Stimulated activated naive CD8-positive, alpha-beta T cell treated with anti-CD3 and anti-CD28 coated beads, Interleukin-15, Interleukin-2, amounts not matched to agents 100 ng/mL and 50 ng/mL, for 24 hours (primary cell): ENCODE results near the gene GRID1.
"Not testable (repeated sequence)": the region's sequence is repeated elsewhere in the genome, so short reads cannot be mapped to it uniquely, and the experiment has no call there.

Experiments
- H3K27ac Mint-ChIP-seq: one replicate; pipeline ENCODE4 v1.8.0; 2021; ENCODE audit warnings: mild to moderate bottlenecking, mixed read lengths
- H3K27me3 Mint-ChIP-seq: one replicate; pipeline ENCODE4 v1.8.0; 2021; ENCODE audit warnings: mixed read lengths
- H3K36me3 Mint-ChIP-seq: one replicate; pipeline ENCODE4 v1.8.0; 2021; ENCODE audit warnings: low read depth, mixed read lengths
- H3K4me1 Mint-ChIP-seq: one replicate; pipeline ENCODE4 v1.8.0; 2021; ENCODE audit warnings: low read depth, mixed read lengths
- H3K4me3 Mint-ChIP-seq: one replicate; pipeline ENCODE4 v1.8.0; 2021; ENCODE audit warnings: mild to moderate bottlenecking, mixed read lengths
- H3K9me3 Mint-ChIP-seq: one replicate; pipeline ENCODE4 v1.8.0; 2021; ENCODE audit warnings: mixed read lengths

GRID1 gene

DNA sequence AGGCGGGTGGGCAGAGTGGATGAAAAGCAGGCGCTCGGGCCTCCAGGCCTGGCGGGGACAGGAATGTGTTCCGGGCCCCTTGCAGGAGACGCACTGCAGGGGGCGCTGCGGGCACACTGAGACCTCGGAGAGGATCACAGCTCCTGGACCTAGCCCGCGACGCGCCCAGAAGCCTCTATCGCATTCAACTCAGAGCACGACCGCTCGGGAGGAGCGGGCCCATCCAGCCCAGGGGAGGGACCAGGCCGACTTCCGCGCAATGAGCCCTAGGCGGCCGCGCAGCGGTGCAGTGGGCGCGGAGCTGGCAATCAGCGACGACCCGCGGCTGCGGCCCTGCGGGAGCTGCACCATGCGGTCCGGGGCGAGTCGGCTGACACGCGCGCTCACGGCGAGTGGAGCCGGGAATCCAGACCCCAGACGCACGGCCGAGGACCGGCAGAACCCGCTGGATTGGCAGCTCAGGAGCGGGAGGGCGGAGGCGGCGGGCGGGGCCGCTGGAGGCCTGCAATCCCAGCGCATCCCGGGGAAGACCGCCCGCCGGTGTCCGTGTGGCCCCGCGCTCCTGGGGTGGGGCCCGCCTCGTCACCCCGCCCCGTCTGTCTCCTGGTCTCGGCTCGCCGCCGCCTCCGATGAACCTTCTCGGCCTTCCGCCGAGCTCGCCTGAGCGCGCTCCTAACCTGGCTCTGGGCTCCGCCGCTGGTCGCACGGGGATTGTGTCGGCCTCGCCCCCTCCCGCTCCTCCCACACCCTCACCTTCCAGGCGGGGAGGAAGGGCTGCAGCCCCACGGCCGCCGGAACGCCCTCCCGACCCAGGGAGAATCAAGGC, 33.5 kb upstream of the GRID1 start:
- H3K27me3 Mint-ChIP-seq = no peaks in the 10 kb centered on the region
- H3K27ac Mint-ChIP-seq = peak overlapping the region; percentile 81
- H3K4me3 Mint-ChIP-seq = peak overlapping the region; percentile 83
- no peaks in the 10 kb centered on the region for H3K36me3 Mint-ChIP-seq
- peaks cover 18% of the 10 kb centered on the region for H3K4me1 Mint-ChIP-seq
- H3K9me3 Mint-ChIP-seq = no peaks in the 10 kb centered on the region

GRCh38 chr10:86399514-86399878, 32.9 kb upstream of the GRID1 start:
- H3K36me3 Mint-ChIP-seq = no peaks in the 10 kb centered on the region
- peak overlapping the region; percentile 39 for H3K27ac Mint-ChIP-seq

GRCh38 chr10:86397120-86397519, 30.5 kb upstream of the GRID1 start:
- no peaks in the 10 kb centered on the region for H3K27me3 Mint-ChIP-seq
- H3K9me3 Mint-ChIP-seq = no peaks in the 10 kb centered on the region
- no peaks in the 10 kb centered on the region for H3K36me3 Mint-ChIP-seq
- H3K27ac Mint-ChIP-seq = no peak overlapping the region
- H3K4me3 Mint-ChIP-seq = no peak overlapping the region
- peaks cover 15% of the 10 kb centered on the region for H3K4me1 Mint-ChIP-seq

More at GRCh38 chr10:86399514-86399878, 32.9 kb upstream of the GRID1 start:
- Mint-ChIP-seq H3K4me3 (peak overlapping the region; percentile 83), H3K4me1 (peaks cover 18% of the 10 kb centered on the region), H3K9me3 (no peaks in the 10 kb centered on the region), H3K27me3 (no peaks in the 10 kb centered on the region)

- Mint-ChIP-seq H3K9me3 (no peaks in the 10 kb centered on the region), H3K27me3 (peaks cover 12% of the 10 kb centered on the region), H3K36me3 (no peaks in the 10 kb centered on the region), H3K4me1 (peaks cover 4% of the 10 kb centered on the region), H3K4me3 (no peak overlapping the region), H3K27ac (no peak overlapping the region)
These were observed 27.4 kb upstream of the GRID1 start for GRCh38 chr10:86393862-86394455.

DNA sequence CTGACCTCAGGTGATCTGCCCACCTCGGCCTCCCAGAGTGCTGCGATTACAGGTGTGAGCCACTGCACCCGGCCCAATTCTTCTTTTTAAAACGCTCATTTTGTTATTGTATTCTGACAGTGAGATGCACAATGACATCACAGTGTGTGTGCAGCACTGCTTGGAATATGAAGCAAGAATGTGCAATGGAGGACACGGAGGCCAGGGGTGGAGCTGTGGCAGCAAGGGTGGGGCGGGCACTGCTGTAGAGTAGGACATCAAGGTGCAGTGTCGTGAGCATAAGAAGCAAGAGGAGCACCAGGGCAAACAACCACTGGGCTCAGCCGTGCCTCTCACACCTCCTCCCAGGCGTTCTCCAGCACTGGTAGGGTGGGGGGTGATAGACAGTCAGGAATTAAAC, 26.8 kb upstream of the GRID1 start:
- H3K4me3 Mint-ChIP-seq = no peak overlapping the region
- H3K36me3 Mint-ChIP-seq = no peaks in the 10 kb centered on the region
- H3K4me1 Mint-ChIP-seq = peaks cover 4% of the 10 kb centered on the region
- H3K27me3 Mint-ChIP-seq = peaks cover 14% of the 10 kb centered on the region
- no peaks in the 10 kb centered on the region for H3K9me3 Mint-ChIP-seq
- no peak overlapping the region for H3K27ac Mint-ChIP-seq

GRCh38 chr10:86392723-86393094, 26.1 kb upstream of the GRID1 start:
- Mint-ChIP-seq H3K27me3 (peaks cover 18% of the 10 kb centered on the region), H3K27ac (no peak overlapping the region), H3K4me3 (no peak overlapping the region)

GRCh38 chr10:86391986-86392722, 25.6 kb upstream of the GRID1 start:
- H3K36me3 Mint-ChIP-seq = no peaks in the 10 kb centered on the region
- H3K4me1 Mint-ChIP-seq = peaks cover 4% of the 10 kb centered on the region
- no peak overlapping the region for H3K27ac Mint-ChIP-seq
- no peaks in the 10 kb centered on the region for H3K9me3 Mint-ChIP-seq
- peaks cover 24% of the 10 kb centered on the region for H3K27me3 Mint-ChIP-seq
- no peak overlapping the region for H3K4me3 Mint-ChIP-seq

More at GRCh38 chr10:86392723-86393094, 26.1 kb upstream of the GRID1 start:
- Mint-ChIP-seq H3K4me1 (peaks cover 4% of the 10 kb centered on the region), H3K36me3 (no peaks in the 10 kb centered on the region), H3K9me3 (no peaks in the 10 kb centered on the region)

- Mint-ChIP-seq H3K27ac (no peak overlapping the region), H3K36me3 (no peaks in the 10 kb centered on the region), H3K27me3 (peaks cover 26% of the 10 kb centered on the region), H3K9me3 (no peaks in the 10 kb centered on the region), H3K4me1 (peaks cover 4% of the 10 kb centered on the region), H3K4me3 (no peak overlapping the region)
These were observed 24.7 kb upstream of the GRID1 start for GRCh38 chr10:86391236-86391840.

DNA sequence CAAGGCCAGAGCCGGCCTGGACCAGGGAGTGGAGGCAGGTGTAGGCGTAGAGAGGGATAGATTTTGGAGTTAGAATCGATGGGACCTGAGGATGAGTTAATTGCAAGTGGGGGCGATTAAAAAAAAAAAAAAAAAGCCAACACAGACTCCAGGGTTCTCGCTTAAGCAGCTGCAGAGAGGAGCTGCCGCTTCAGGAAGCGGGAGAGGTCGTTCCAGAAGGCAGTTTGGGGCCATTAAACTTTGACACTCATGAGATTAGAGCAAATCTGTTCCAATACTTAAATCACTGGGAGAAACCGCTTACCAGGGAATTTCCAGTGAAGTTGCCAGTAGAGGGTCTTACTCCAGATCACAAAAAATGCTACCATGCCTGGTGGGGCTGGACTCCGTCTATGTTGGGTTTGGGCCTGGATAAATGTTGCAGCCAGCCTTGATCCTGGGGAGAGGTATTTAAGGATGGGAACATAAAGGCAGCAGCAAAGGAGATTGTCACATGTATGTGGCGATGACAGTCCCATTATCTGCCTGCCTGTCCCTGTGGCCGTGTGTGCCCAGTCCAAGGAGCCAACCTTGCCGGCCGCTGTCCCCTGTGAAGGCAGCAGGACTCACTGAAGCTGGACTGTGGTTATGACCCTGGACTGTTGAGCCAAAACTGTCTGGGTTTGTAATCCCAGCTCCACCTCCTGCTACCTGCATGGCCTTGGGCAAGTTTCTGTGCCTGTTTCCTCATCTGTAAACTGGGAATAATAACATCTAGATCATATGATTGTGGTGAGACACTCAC, 23.9 kb upstream of the GRID1 start:
- H3K4me3 Mint-ChIP-seq = no peak overlapping the region
- H3K9me3 Mint-ChIP-seq = no peaks in the 10 kb centered on the region
- peaks cover 29% of the 10 kb centered on the region for H3K27me3 Mint-ChIP-seq
- no peaks in the 10 kb centered on the region for H3K36me3 Mint-ChIP-seq
- peaks cover 4% of the 10 kb centered on the region for H3K4me1 Mint-ChIP-seq
- H3K27ac Mint-ChIP-seq = no peak overlapping the region

DNA sequence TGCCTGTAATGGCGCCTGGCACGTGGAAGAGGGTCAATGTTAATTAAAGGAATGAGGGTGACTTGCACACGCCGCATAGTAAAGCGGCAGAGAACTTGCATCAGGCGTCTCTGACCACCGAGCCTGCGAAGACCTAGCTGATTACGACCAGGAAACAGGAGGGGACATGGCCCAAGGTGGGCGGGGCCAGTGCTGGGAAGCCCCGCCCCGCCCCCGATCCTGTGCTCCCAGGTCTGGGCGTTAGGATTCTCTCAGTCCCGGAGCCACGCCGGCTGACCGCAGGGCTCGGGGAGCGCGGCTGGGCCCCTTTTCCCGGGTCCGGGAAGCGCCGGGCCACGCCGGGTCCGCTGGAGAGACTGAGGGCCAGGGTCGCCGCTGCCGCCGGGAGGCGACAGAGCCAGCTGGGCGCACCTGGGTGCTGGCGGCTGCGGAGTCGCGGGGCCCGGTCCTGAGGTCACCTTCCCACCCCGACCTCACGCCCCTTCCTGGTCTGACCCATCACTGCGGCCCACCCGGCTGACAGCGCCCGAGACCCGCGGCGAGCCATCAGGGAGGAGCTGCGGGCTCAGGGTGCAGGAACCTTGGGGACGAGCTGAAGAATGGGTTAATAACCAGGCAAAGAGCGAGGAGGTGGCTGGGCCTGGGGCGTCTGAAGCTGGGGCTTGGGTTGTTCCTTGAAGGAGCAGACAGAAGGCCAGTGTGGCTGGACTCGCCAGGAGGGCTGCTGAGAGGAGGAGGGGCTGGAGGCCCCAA, 23.0 kb upstream of the GRID1 start:
- H3K36me3 Mint-ChIP-seq = no peaks in the 10 kb centered on the region
- peaks cover 36% of the 10 kb centered on the region for H3K27me3 Mint-ChIP-seq
- H3K4me3 Mint-ChIP-seq = peak overlapping the region; percentile 76
- H3K9me3 Mint-ChIP-seq = no peaks in the 10 kb centered on the region
- peaks cover 4% of the 10 kb centered on the region for H3K4me1 Mint-ChIP-seq
- H3K27ac Mint-ChIP-seq = peak overlapping the region; percentile 19

DNA sequence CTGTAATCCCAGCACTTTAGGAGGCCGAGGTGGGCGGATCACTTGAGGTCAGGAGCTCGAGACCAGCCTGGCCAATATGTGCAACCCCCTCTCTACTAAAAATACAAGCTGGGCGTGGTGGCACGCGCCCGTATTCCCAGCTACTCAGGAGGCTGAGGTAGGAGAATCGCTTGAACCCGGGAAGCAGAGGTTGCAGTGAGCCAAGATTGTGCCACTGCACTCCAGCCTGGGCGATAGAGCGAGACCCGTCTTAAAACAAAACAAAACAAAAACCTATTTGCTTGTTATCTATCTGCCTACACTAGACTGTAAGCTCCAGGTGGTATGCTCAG, 22.5 kb upstream of the GRID1 start:
- Mint-ChIP-seq H3K27me3 (peaks cover 40% of the 10 kb centered on the region), H3K4me3 (peak overlapping the region; percentile 76), H3K27ac (peak overlapping the region; percentile 19)
- H3K4me1 Mint-ChIP-seq, H3K36me3 Mint-ChIP-seq, H3K9me3 Mint-ChIP-seq: not testable (repeated sequence)

DNA sequence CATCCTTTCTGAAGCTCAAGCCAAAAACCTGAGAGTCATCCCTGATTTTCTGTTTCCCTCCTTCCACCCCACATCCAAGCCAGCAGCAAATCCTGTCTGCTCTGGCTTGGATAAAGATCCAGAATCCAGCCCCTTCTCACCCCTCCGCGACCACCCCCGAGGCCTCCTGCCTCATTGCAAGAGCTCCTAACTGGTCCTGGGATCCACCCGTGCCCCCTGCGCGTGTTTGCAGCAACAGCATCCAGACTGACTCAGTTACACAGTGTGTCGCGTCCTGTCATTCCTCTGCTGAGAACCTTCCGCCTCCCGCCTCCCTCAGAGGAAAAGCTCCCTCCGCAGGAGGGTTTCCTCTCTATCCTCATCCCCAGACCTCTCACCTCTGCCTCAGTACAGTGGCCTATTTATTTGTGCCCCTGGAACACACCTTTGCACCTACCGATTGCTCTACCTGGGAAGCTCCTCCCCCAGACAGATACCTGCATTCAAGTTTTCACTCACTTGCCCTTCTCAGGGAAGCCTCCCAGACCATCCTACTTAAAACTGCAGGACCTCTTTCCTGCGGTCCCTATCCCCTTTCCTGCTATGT, 21.6 kb upstream of the GRID1 start:
- H3K4me3 Mint-ChIP-seq = no peak overlapping the region
- peaks cover 4% of the 10 kb centered on the region for H3K4me1 Mint-ChIP-seq
- H3K27me3 Mint-ChIP-seq = peaks cover 43% of the 10 kb centered on the region
- no peak overlapping the region for H3K27ac Mint-ChIP-seq
- H3K9me3 Mint-ChIP-seq = no peaks in the 10 kb centered on the region
- H3K36me3 Mint-ChIP-seq = no peaks in the 10 kb centered on the region

GRCh38 chr10:86387178-86387794, 20.7 kb upstream of the GRID1 start:
- H3K27me3 Mint-ChIP-seq = peaks cover 43% of the 10 kb centered on the region
- H3K36me3 Mint-ChIP-seq = no peaks in the 10 kb centered on the region
- H3K27ac Mint-ChIP-seq = no peak overlapping the region
- H3K9me3 Mint-ChIP-seq = no peaks in the 10 kb centered on the region
- peaks cover 4% of the 10 kb centered on the region for H3K4me1 Mint-ChIP-seq
- no peak overlapping the region for H3K4me3 Mint-ChIP-seq
